CD4-positive, CD25-positive, alpha-beta regulatory T cell (primary cell): ENCODE data around the gene LSM2. TPM values are rescaled to one million over a fixed set of nuclear protein-coding genes. Genes with fewer than 3 reads are reported as not detected.
"Not testable (repeated sequence)": the region's sequence is repeated elsewhere in the genome, so short reads cannot be mapped to it uniquely, and the experiment has no call there.

ENCODE experiments used
- ATAC-seq, 2 donors: fragments of 150-1000 bp; cut with Tn5 transposase; one replicate each; pipeline ENCODE4 v1.10.0; 2021; ENCODE audit warnings: low read depth in 2 of 2, moderate number of reproducible peaks in 2 of 2, moderate library complexity in 1 of 2
- DNase-seq, 3 donors: peaks; one replicate each; pipeline versions ENCODE4 v3.0.0 to v3.0.0-alpha.2; 2012 to 2022; ENCODE audit warnings: mixed read lengths in 1 of 3
- H3K27ac ChIP-seq: one replicate; pipeline ENCODE4 v1.7.0; 2013; ENCODE audit warnings: mild to moderate bottlenecking, low read length; ENCODE audit not compliant: insufficient read depth, poor library complexity, severe bottlenecking
- H3K27me3 ChIP-seq: one replicate; pipeline ENCODE4 v1.7.0; 2013; ENCODE audit warnings: low read length; ENCODE audit not compliant: control insufficient read depth, insufficient read depth
- H3K36me3 ChIP-seq: one replicate; pipeline ENCODE4 v1.7.0; 2013; ENCODE audit warnings: mild to moderate bottlenecking, low read length, moderate library complexity; ENCODE audit not compliant: control insufficient read depth, insufficient read depth
- H3K4me1 ChIP-seq: 2 replicates; pipeline ENCODE4 v1.7.0; 2013; ENCODE audit warnings: mild to moderate bottlenecking, low read length; ENCODE audit not compliant: insufficient read depth, control insufficient read depth, poor library complexity, severe bottlenecking
- H3K4me3 ChIP-seq: one replicate; pipeline ENCODE4 v1.7.0; 2013; ENCODE audit warnings: low read depth, mild to moderate bottlenecking, low read length, moderate library complexity
- H3K9me3 ChIP-seq, 2 experiments: 1 replicate in 1 of 2; 2 replicates in 1 of 2; pipeline ENCODE4 v1.7.0; 2013; ENCODE audit warnings: low read length in 2 of 2, mild to moderate bottlenecking in 1 of 2, moderate library complexity in 1 of 2; ENCODE audit not compliant: control insufficient read depth in 2 of 2
- H3K27ac Mint-ChIP-seq, 3 donors: one replicate each; pipeline ENCODE4 v1.8.0; 2020 to 2022; ENCODE audit warnings: mild to moderate bottlenecking in 3 of 3, mixed read lengths in 3 of 3, moderate library complexity in 2 of 3
- H3K27me3 Mint-ChIP-seq: one replicate; pipeline ENCODE4 v1.8.0; 2022; ENCODE audit warnings: mild to moderate bottlenecking, mixed read lengths
- H3K36me3 Mint-ChIP-seq: one replicate; pipeline ENCODE4 v1.8.0; 2020; ENCODE audit warnings: mixed read lengths
- H3K4me1 Mint-ChIP-seq, 4 donors: one replicate each; pipeline ENCODE4 v1.8.0; 2020 to 2022; ENCODE audit warnings: mixed read lengths in 4 of 4, mild to moderate bottlenecking in 1 of 4
- H3K4me3 Mint-ChIP-seq, 4 donors: one replicate each; pipeline ENCODE4 v1.8.0; 2020 to 2022; ENCODE audit warnings: mild to moderate bottlenecking in 4 of 4, mixed read lengths in 4 of 4, moderate library complexity in 3 of 4
- H3K9me3 Mint-ChIP-seq, 7 donors: one replicate each; pipeline ENCODE4 v1.8.0; 2020 to 2022; ENCODE audit warnings: mixed read lengths in 7 of 7, mild to moderate bottlenecking in 3 of 7, moderate library complexity in 2 of 7
- polyA plus RNA-seq, 4 donors: library from polyadenylated mRNA; unstranded; fragments of 300-500 nt; fragmentation: Illumina TruSeq; gene quantifications; one replicate each; pipeline ENCODE4 v1.2.3, GENCODE V29; 2021
- total RNA-seq: library from RNA; stranded (reverse); gene quantifications from one replicate; pipeline ENCODE4 v1.2.3, GENCODE V29; 2022

LSM2 gene
- total and polyA plus RNA-seq, 5 donors from 2014 or later: 29.3 to 122 (median 85.8) TPM

- Histone ChIP-seq H3K4me3 (peak overlapping the region; percentile 98), H3K27ac (peak overlapping the region; percentile 76), H3K4me1 (peaks cover 58% of the 10 kb centered on the region)
- peaks cover 18 to 59% (median 38%) of the 10 kb centered on the region in 4 donors for H3K4me1 Mint-ChIP-seq
- H3K36me3 Mint-ChIP-seq, H3K9me3 Mint-ChIP-seq, H3K27me3 ChIP-seq, H3K9me3 ChIP-seq, H3K36me3 ChIP-seq, H3K27me3 Mint-ChIP-seq: not testable (repeated sequence)
- H3K27ac Mint-ChIP-seq: peak overlapping the region; percentile 81 to 90 (median 86)
- peak; percentile 50 to 54 for ATAC-seq
- DNase-seq: peak in 2 of 3 donors; percentile 74 to 78
- peak overlapping the region; percentile 88 to 98 (median 95) for H3K4me3 Mint-ChIP-seq
Observed at GRCh38 chr6:31817133-31817928, 10.6 kb upstream of the LSM2 start.

- H3K27ac Mint-ChIP-seq: peak within 1 kb of the TSS; percentile 90 to 94 (median 92)
- H3K4me1 Mint-ChIP-seq: peaks cover 19 to 55% (median 37%) of the 10 kb centered on the region in 4 donors
- Histone ChIP-seq H3K4me3 (peak within 1 kb of the TSS; percentile 94), H3K4me1 (peaks cover 47% of the 10 kb centered on the region), H3K27ac (peak within 1 kb of the TSS; percentile 83), H3K36me3 (peaks cover 16% of the 10 kb centered on the region), H3K27me3 (no peaks in the 10 kb centered on the region), H3K9me3 (no peaks in the 10 kb centered on the region)
- H3K9me3 Mint-ChIP-seq: no peaks in the 10 kb centered on the region
- H3K4me3 Mint-ChIP-seq: peak within 1 kb of the TSS; percentile 94 to 98 (median 96)
- ATAC-seq: peak; percentile 16 to 29
- H3K27me3 Mint-ChIP-seq: no peaks in the 10 kb centered on the region
- H3K36me3 Mint-ChIP-seq: peaks cover 16% of the 10 kb centered on the region
- DNase-seq: peak; percentile 54 to 85 (median 70)
Observed at GRCh38 chr6:31815025-31815838, 8.5 kb upstream of the LSM2 start, which contains the start of the genes HSPA1A and HSPA1L. HSPA1A (plus strand) TSS chr6:31815543; CDS start chr6:31815757, 214 bp downstream. HSPA1L (minus strand) TSS chr6:31815283; CDS start chr6:31811972, 3,311 bp downstream.

- Mint-ChIP-seq H3K4me3 (peak overlapping the region; percentile 94 to 98 (median 96)), H3K36me3 (peaks cover 18% of the 10 kb centered on the region), H3K4me1 (peaks cover 15 to 54% (median 35%) of the 10 kb centered on the region in 4 donors), H3K9me3 (peaks cover 0 to 1% (median 0%) of the 10 kb centered on the region in 7 donors), H3K27me3 (no peaks in the 10 kb centered on the region), H3K27ac (peak overlapping the region; percentile 90 to 94 (median 90))
- ATAC-seq: peak; percentile 41
- peaks cover 22% of the 10 kb centered on the region for H3K36me3 ChIP-seq
- peaks cover 41% of the 10 kb centered on the region for H3K4me1 ChIP-seq
- H3K4me3 ChIP-seq: peak overlapping the region; percentile 94
- H3K27me3 ChIP-seq: no peaks in the 10 kb centered on the region
- H3K27ac ChIP-seq: peak overlapping the region; percentile 83
- no peaks in the 10 kb centered on the region for H3K9me3 ChIP-seq
- peak; percentile 55 to 80 (median 73) for DNase-seq
Observed at GRCh38 chr6:31814677-31815024, 7.9 kb upstream of the LSM2 start.

- DNase-seq: no peak
- peak overlapping the region; percentile 83 for H3K27ac ChIP-seq
- H3K27me3 ChIP-seq: no peaks in the 10 kb centered on the region
- H3K27me3 Mint-ChIP-seq: no peaks in the 10 kb centered on the region
- ATAC-seq: no peak
- H3K36me3 ChIP-seq: peaks cover 25% of the 10 kb centered on the region
- peaks cover 0 to 1% (median 0%) of the 10 kb centered on the region in 7 donors for H3K9me3 Mint-ChIP-seq
- peaks cover 15 to 49% (median 31%) of the 10 kb centered on the region in 4 donors for H3K4me1 Mint-ChIP-seq
- H3K27ac Mint-ChIP-seq: peak overlapping the region; percentile 78 to 92 (median 90)
- H3K4me3 ChIP-seq: peak overlapping the region; percentile 34
- peaks cover 29% of the 10 kb centered on the region for H3K4me1 ChIP-seq
- H3K36me3 Mint-ChIP-seq: peaks cover 20% of the 10 kb centered on the region
- peak overlapping the region; percentile 85 to 97 (median 94) for H3K4me3 Mint-ChIP-seq
- H3K9me3 ChIP-seq: no peaks in the 10 kb centered on the region
Observed at GRCh38 chr6:31813465-31813849, 6.7 kb upstream of the LSM2 start.

- H3K36me3 ChIP-seq: peaks cover 25% of the 10 kb centered on the region
- H3K9me3 ChIP-seq: no peaks in the 10 kb centered on the region
- H3K27me3 ChIP-seq: no peaks in the 10 kb centered on the region
- H3K9me3 Mint-ChIP-seq: peaks cover 0 to 1% (median 0%) of the 10 kb centered on the region in 7 donors
- H3K4me3 Mint-ChIP-seq: peak overlapping the region in 3 of 4 donors; percentile 46 to 97 (median 85)
- no peak overlapping the region for H3K27ac ChIP-seq
- H3K27ac Mint-ChIP-seq: peak overlapping the region; percentile 62 to 92 (median 84)
- no peaks in the 10 kb centered on the region for H3K27me3 Mint-ChIP-seq
- peaks cover 27% of the 10 kb centered on the region for H3K4me1 ChIP-seq
- ATAC-seq (no peak), DNase-seq (no peak)
- peaks cover 16% of the 10 kb centered on the region for H3K36me3 Mint-ChIP-seq
- H3K4me1 Mint-ChIP-seq: peaks cover 17 to 43% (median 27%) of the 10 kb centered on the region in 4 donors
- H3K4me3 ChIP-seq: no peak overlapping the region
Observed at GRCh38 chr6:31811645-31812044, 4.9 kb upstream of the LSM2 start.

- not testable (repeated sequence) for H3K27ac ChIP-seq, H3K4me3 ChIP-seq, H3K9me3 Mint-ChIP-seq, DNase-seq, H3K27me3 Mint-ChIP-seq, H3K27me3 ChIP-seq, ATAC-seq, H3K9me3 ChIP-seq
- H3K36me3 ChIP-seq: peaks cover 25% of the 10 kb centered on the region
- peak overlapping the region in 2 of 4 donors; percentile 21 to 52 for H3K4me3 Mint-ChIP-seq
- peaks cover 16 to 51% (median 33%) of the 10 kb centered on the region in 4 donors for H3K4me1 Mint-ChIP-seq
- peak overlapping the region in 2 of 3 donors; percentile 52 to 62 for H3K27ac Mint-ChIP-seq
- peaks cover 33% of the 10 kb centered on the region for H3K4me1 ChIP-seq
- peaks cover 16% of the 10 kb centered on the region for H3K36me3 Mint-ChIP-seq
Observed at GRCh38 chr6:31808599-31808998, 1.8 kb upstream of the LSM2 start.

GRCh38 chr6:31805939-31806469, 762 bp downstream of the LSM2 start:
- peaks cover 21% of the 10 kb centered on the region for H3K36me3 Mint-ChIP-seq
- no peaks in the 10 kb centered on the region for H3K9me3 ChIP-seq
- peak overlapping the region; percentile 91 to 96 (median 93) for H3K27ac Mint-ChIP-seq
- H3K4me1 ChIP-seq: peaks cover 23% of the 10 kb centered on the region
- DNase-seq (no peak), ATAC-seq (no peak)
- no peaks in the 10 kb centered on the region for H3K27me3 Mint-ChIP-seq
- H3K9me3 Mint-ChIP-seq: peaks cover 0 to 1% (median 0%) of the 10 kb centered on the region in 7 donors
- peak overlapping the region; percentile 91 for H3K27ac ChIP-seq
- H3K4me3 ChIP-seq: peak overlapping the region; percentile 87
- peaks cover 10 to 45% (median 21%) of the 10 kb centered on the region in 4 donors for H3K4me1 Mint-ChIP-seq
- no peaks in the 10 kb centered on the region for H3K27me3 ChIP-seq
- H3K36me3 ChIP-seq: peaks cover 19% of the 10 kb centered on the region
- peak overlapping the region; percentile 89 to 96 (median 93) for H3K4me3 Mint-ChIP-seq
